K562 (cell line): ENCODE data around the gene TMEFF2. TPM values are rescaled to one million over a fixed set of nuclear protein-coding genes. Genes with fewer than 3 reads are reported as not detected.

Experiments
- BRF2 ChIP-seq: IDR thresholded peaks from 3 replicates; pipeline ENCODE4 v1.6.1; 2011; ENCODE audit warnings: borderline replicate concordance, mild to moderate bottlenecking; ENCODE audit not compliant: insufficient read length, insufficient read depth
- CREB1 ChIP-seq, 2 experiments: sonication (generic) in 1 of 2; formaldehyde crosslinking in 1 of 2; IDR thresholded peaks; 2 replicates each; pipeline versions ENCODE4 v1.6.1 to v1.8.0; 2012 to 2022; ENCODE audit warnings: inconsistent platforms in 1 of 2, mild to moderate bottlenecking in 1 of 2, missing genetic modification reagents in 1 of 2, moderate library complexity in 1 of 2
- EWSR1 ChIP-seq: fragments of 450-650 bp; IDR thresholded peaks from 2 replicates; pipeline ENCODE4 v1.6.1; 2018; ENCODE audit warnings: borderline replicate concordance, mild to moderate bottlenecking, low read depth, moderate library complexity; ENCODE audit not compliant: partially characterized antibody
- FOXO4 ChIP-seq: fragments of 450-650 bp; formaldehyde crosslinking; IDR thresholded peaks from 2 replicates; pipeline ENCODE4 v1.4.0; 2020; ENCODE audit warnings: mild to moderate bottlenecking, moderate library complexity
- PRDM10 ChIP-seq: fragments of 450-650 bp; IDR thresholded peaks from 2 replicates; pipeline ENCODE4 v1.6.1; 2018; ENCODE audit not compliant: partially characterized antibody
- SMAD1 ChIP-seq: fragments of 150-350 bp; IDR thresholded peaks from 2 replicates; pipeline ENCODE4 v1.6.1; 2014; ENCODE audit warnings: low read length, low read depth; ENCODE audit not compliant: partially characterized antibody
- VEZF1 ChIP-seq: fragments of 200-800 bp; sonication (Bioruptor generic); IDR thresholded peaks from 2 replicates; pipeline ENCODE4 v1.6.1; 2017; ENCODE audit warnings: missing genetic modification characterization, missing compliant biosample characterization
- ZNF146 ChIP-seq: IDR thresholded peaks from one replicate; pipeline ENCODE4 v1.6.1; 2018; ENCODE audit warnings: missing compliant biosample characterization; ENCODE audit not compliant: unreplicated experiment
- ZNF695 ChIP-seq: fragments of 450-650 bp; formaldehyde crosslinking; IDR thresholded peaks from 2 replicates; pipeline ENCODE4 v1.4.0; 2020; ENCODE audit warnings: mild to moderate bottlenecking, moderate library complexity
- polyA plus RNA-seq, 8 experiments: library from polyadenylated mRNA; depleted of rRNA in 4 of 8; stranded (reverse) in 5 of 8; unstranded in 3 of 8; fragments of >200 nt; fragmentation: Nextera tagmentation in 2 of 8; fragmentation: Illumina TruSeq in 1 of 8; extraction: Ambion mirVana in 2 of 8; extraction: Trizol in 1 of 8; gene quantifications; 2 replicates each; pipeline versions ENCODE4 v1.2.1 to v1.2.3, GENCODE V29; 2011 to 2014; ENCODE audit warnings: inconsistent platforms in 1 of 8, missing spikeins in 1 of 8
- total RNA-seq, 7 experiments: library from RNA; depleted of rRNA in 6 of 7; stranded (reverse); fragments of >200 nt in 6 of 7; fragmentation: Illumina TruSeq in 2 of 7; extraction: Trizol in 2 of 7; gene quantifications; 2 replicates each; pipeline versions ENCODE4 v1.2.1 to v1.2.3, GENCODE V29; 2011 to 2021; ENCODE audit warnings: low replicate concordance in 1 of 7

Gene TMEFF2
- total and polyA plus RNA-seq, 9 of the 15 experiments (the other 6 are each of a cell fraction or from before 2014, with no cell fraction given), result 1.4 TPM; not detected in 8

- no peak for TF ChIP-seq EWSR1
- TF ChIP-seq SMAD1, result no peak
- TF ChIP-seq PRDM10, result no peak
- no peak for TF ChIP-seq ZNF146 (CRISPR knock-in tag)
- no peak for TF ChIP-seq BRF2
- TF ChIP-seq FOXO4 (CRISPR knock-in tag), result no peak
- TF ChIP-seq ZNF695 (CRISPR knock-in tag), result no peak
- no peak for TF ChIP-seq CREB1 (IDR thresholded peaks at IDR 0.05)
- TF ChIP-seq CREB1 (CRISPR knock-in tag; IDR thresholded peaks at IDR 0.05), result no peak
- no peak for TF ChIP-seq VEZF1 (CRISPR knock-in tag)
These were observed 67.3 kb downstream of the TMEFF2 start (continued) for GRCh38 chr2:192127434-192127833.
